Panc1 (cell line): Measurements from ENCODE around the gene SLC12A3. TPM values are rescaled to one million over a fixed set of nuclear protein-coding genes. Genes with fewer than 3 reads are reported as not detected.

ENCODE experiments used
- ATAC-seq: fragments of 200-7000 bp; cut with Tn5 transposase; 2 replicates; pipeline ENCODE4 v1.9.1; 2020; ENCODE audit warnings: mild to moderate bottlenecking, moderate library complexity
- BruUV-seq: library from RNA; stranded (reverse); fragments of 400-500 nt; replicated peaks from 2 replicates; lab custom pipeline; 2021; lab: Mats Ljungman, UMichigan
- CTCF ChIA-PET: fragments of 300-600 bp; sonication (Branson Sonifier 250); formaldehyde crosslinking; loops from one replicate; lab custom pipeline; 2022; ENCODE audit warnings: antibody characterized with exemption; lab: Charles Lee
- POLR2A ChIA-PET: fragments of 300-600 bp; sonication (Branson Sonifier 250); formaldehyde crosslinking; loops from one replicate; lab custom pipeline; 2022; ENCODE audit warnings: antibody characterized with exemption; lab: Charles Lee
- DNase-seq: peaks from one replicate; pipeline ENCODE4 v3.0.0-alpha.2; 2010; ENCODE audit warnings: low read depth, low spot score
- H3K27ac ChIP-seq: 2 replicates; pipeline ENCODE4 v1.5.1; 2011; ENCODE audit warnings: mild to moderate bottlenecking, low read length, inconsistent platforms
- H3K27me3 ChIP-seq: fragments of 200-500 bp; sonication (Bioruptor generic); 2 replicates; pipeline ENCODE4 v1.6.0; 2014; ENCODE audit warnings: low read length, inconsistent platforms; ENCODE audit not compliant: control insufficient read depth, insufficient read depth
- H3K36me3 ChIP-seq: fragments of 200-500 bp; sonication (Bioruptor generic); 2 replicates; pipeline ENCODE4 v1.5.1; 2014; ENCODE audit warnings: inconsistent platforms, mild to moderate bottlenecking, low read length, moderate library complexity; ENCODE audit not compliant: control insufficient read depth, insufficient read depth
- H3K4me1 ChIP-seq: 2 replicates; pipeline ENCODE4 v1.5.1; 2011; ENCODE audit warnings: inconsistent platforms, mild to moderate bottlenecking, low read length, moderate library complexity; ENCODE audit not compliant: control insufficient read depth, insufficient read depth
- H3K4me3 ChIP-seq, 2 experiments: 2 replicates each; pipeline ENCODE4 v1.5.1; 2011 to 2012; ENCODE audit warnings: low read depth in 2 of 2, low read length in 2 of 2, mild to moderate bottlenecking in 2 of 2, inconsistent platforms in 1 of 2, moderate library complexity in 1 of 2
- H3K9me3 ChIP-seq: fragments of 200-500 bp; sonication (Bioruptor generic); 2 replicates; pipeline ENCODE4 v1.5.1; 2014; ENCODE audit warnings: low read depth, mild to moderate bottlenecking, inconsistent platforms, low read length, moderate library complexity; ENCODE audit not compliant: control insufficient read depth, insufficient read depth
- CTCF ChIP-seq: fragments of 450-650 bp; IDR thresholded peaks from 2 replicates; pipeline ENCODE4 v1.5.1; 2017; ENCODE audit warnings: mild to moderate bottlenecking
- POLR2AphosphoS5 ChIP-seq: IDR thresholded peaks from 2 replicates; pipeline ENCODE4 v1.6.1; 2012; ENCODE audit warnings: mild to moderate bottlenecking, low read depth, low read length, moderate library complexity
- REST ChIP-seq, 2 experiments: IDR thresholded peaks; 2 replicates each; pipeline ENCODE4 v1.6.1; 2011 to 2012; ENCODE audit warnings: low read depth in 2 of 2, control low read depth in 1 of 2, low read length in 1 of 2, mild to moderate bottlenecking in 1 of 2, moderate library complexity in 1 of 2; ENCODE audit not compliant: insufficient read depth in 1 of 2
- SIN3A ChIP-seq: IDR thresholded peaks from 2 replicates; pipeline ENCODE4 v1.6.1; 2012; ENCODE audit warnings: low read depth, mild to moderate bottlenecking, low read length, moderate library complexity, borderline replicate concordance; ENCODE audit not compliant: insufficient read depth
- TCF7L2 ChIP-seq: IDR thresholded peaks from 2 replicates; pipeline ENCODE4 v1.6.1; 2011; ENCODE audit warnings: mild to moderate bottlenecking, low read depth, low read length, inconsistent platforms
- in situ Hi-C: cut with HindIII; loops from 2 replicates; pipeline ENCODE4 v1.10.0; 2016; ENCODE audit warnings: low sequenced_read_pairs, low pct_unique_long_range_greater_than_20kb
- intact Hi-C: fragments of 100-400 bp; cut with micrococcal nuclease; formaldehyde crosslinking; loops from one replicate; pipeline ENCODE4 v1.10.0; 2022; ENCODE audit not compliant: unreplicated experiment
- total RNA-seq: library from RNA; stranded (reverse); gene quantifications from one replicate; pipeline ENCODE4 v1.2.1, GENCODE V29; 2021; ENCODE audit not compliant: unreplicated experiment

The SLC12A3 gene
- total RNA-seq, 1 experiment from 2014 or later, result 0.15 TPM

- Histone ChIP-seq H3K27ac (no peak overlapping the region), H3K27me3 (no peaks in the 10 kb centered on the region), H3K4me3 (no peak overlapping the region), H3K36me3 (no peaks in the 10 kb centered on the region), H3K9me3 (no peaks in the 10 kb centered on the region), H3K4me1 (no peaks in the 10 kb centered on the region)
- ChIA-PET POLR2A (no interaction called here), CTCF (interaction anchor here (0.6 kb wide), 1 partner anchor 105 kb away, joined by 4 read pairs; no protein-coding TSS in a partner anchor)
- intact Hi-C loops, result no loop called here
- in situ Hi-C loops, result no loop called here
- TF ChIP-seq SIN3A, result no peak
- no peak for TF ChIP-seq TCF7L2
- no peak for TF ChIP-seq CTCF
- TF ChIP-seq REST (IDR thresholded peaks at IDR 0.05; ENCODE audit: insufficient read depth in 1 of 2, low read depth in 2 of 2, low read length in 1 of 2), result no peak
- no peak for TF ChIP-seq POLR2AphosphoS5
- no TSS peak for BruUV-seq
- ATAC-seq, result no peak
- no peak for DNase-seq
Measured at GRCh38 chr16:56882077-56882800, 17.2 kb downstream of the SLC12A3 start.

GRCh38 chr16:56883586-56883985 is 18.6 kb downstream of the SLC12A3 start:
- in situ Hi-C loops (no loop called here), intact Hi-C loops (no loop called here)
- no peak overlapping the region for H3K4me3 ChIP-seq
- no peaks in the 10 kb centered on the region for H3K27me3 ChIP-seq
- H3K4me1 ChIP-seq, result no peaks in the 10 kb centered on the region
- ATAC-seq (no peak), DNase-seq (no peak)
- TF ChIP-seq CTCF, result no peak
- no peak for TF ChIP-seq SIN3A
- TF ChIP-seq POLR2AphosphoS5, result no peak
- TF ChIP-seq TCF7L2, result no peak
- no peak for TF ChIP-seq REST (IDR thresholded peaks at IDR 0.05; ENCODE audit: insufficient read depth in 1 of 2, low read depth in 2 of 2, low read length in 1 of 2)
- ChIA-PET POLR2A (interaction anchor here (0.6 kb wide), 1 partner anchor 108 kb away, joined by 8 read pairs; no protein-coding TSS in a partner anchor), CTCF (no interaction called here)
- no peak overlapping the region for H3K27ac ChIP-seq
- no peaks in the 10 kb centered on the region for H3K9me3 ChIP-seq
- no peaks in the 10 kb centered on the region for H3K36me3 ChIP-seq
- BruUV-seq, result no TSS peak
